ENCODE data around the gene CPLX3. TPM values are rescaled to one million over a fixed set of nuclear protein-coding genes. Genes with fewer than 3 reads are reported as not detected.

Gene CPLX3
- total and polyA plus RNA-seq, 2 of the 8 experiments (the other 6 are each of a cell fraction or from before 2014, with no cell fraction given), result 0.17 TPM; not detected in 1

- no peak for TF ChIP-seq TCF12 (IDR thresholded peaks at IDR 0.05; ENCODE audit: low read depth, low read length)
- TF ChIP-seq TAF1 (IDR thresholded peaks at IDR 0.05; ENCODE audit: low read depth, low read length), result no peak
- TF ChIP-seq NANOG (IDR thresholded peaks at IDR 0.05; ENCODE audit: insufficient read depth, low read depth, low read length, poor library complexity, severe bottlenecking), result no peak
These were observed 42.6 kb upstream of the CPLX3 start (continued) for GRCh38 chr15:74783808-74784175.

Data from H1 (cell line).